ENCODE measurements around the gene APOBEC2.

- TF ChIP-seq CTCF (IDR thresholded peaks at IDR 0.05) = no peak
- no peak for TF ChIP-seq EP300 (IDR thresholded peaks at IDR 0.05)
Measured at GRCh38 chr6:41071501-41071922, 18.5 kb downstream of the APOBEC2 start.

All from stomach (tissue), 4 donors.